HepG2 (cell line): Measurements from ENCODE around the gene JSRP1. TPM values are rescaled to one million over a fixed set of nuclear protein-coding genes. Genes with fewer than 3 reads are reported as not detected.

Source experiments
- ATAD3A ChIP-seq: sonication (generic); formaldehyde crosslinking; IDR thresholded peaks from 2 replicates; pipeline ENCODE4 v1.4.0; 2020; ENCODE audit warnings: missing genetic modification reagents
- CSRNP2 ChIP-seq: sonication (generic); formaldehyde crosslinking; conservative IDR thresholded peaks from 2 replicates; pipeline ENCODE4 v1.8.0; 2022; ENCODE audit warnings: low read depth, missing genetic modification reagents
- ETV5 ChIP-seq: IDR thresholded peaks from 2 replicates; pipeline ENCODE4 v1.6.1; 2018; ENCODE audit warnings: missing biosample characterization, missing genetic modification reagents, inconsistent platforms, borderline replicate concordance
- FIP1L1 ChIP-seq: fragments of 200-400 bp; formaldehyde crosslinking; IDR thresholded peaks from 2 replicates; pipeline ENCODE4 v1.6.1; 2018; ENCODE audit warnings: low read depth, mild to moderate bottlenecking, low read length, moderate library complexity, borderline replicate concordance; ENCODE audit not compliant: insufficient read depth
- HCFC1 ChIP-seq: fragments of 150-350 bp; IDR thresholded peaks from 2 replicates; pipeline ENCODE4 v1.6.1; 2014; ENCODE audit warnings: low read depth, low read length
- HNRNPLL ChIP-seq: fragments of 200-400 bp; formaldehyde crosslinking; IDR thresholded peaks from 2 replicates; pipeline ENCODE4 v1.6.1; 2017; ENCODE audit warnings: mild to moderate bottlenecking, low read depth, low read length; ENCODE audit not compliant: poor library complexity, severe bottlenecking
- IKZF1 ChIP-seq: fragments of 450-650 bp; IDR thresholded peaks from 2 replicates; pipeline ENCODE4 v1.7.1; 2016
- NFKBIZ ChIP-seq: IDR thresholded peaks from 2 replicates; pipeline ENCODE4 v1.6.1; 2018; ENCODE audit warnings: missing genetic modification reagents, missing compliant biosample characterization
- NR2C2 ChIP-seq: sonication (generic); formaldehyde crosslinking; IDR thresholded peaks from 2 replicates; pipeline ENCODE4 v1.4.0; 2020; ENCODE audit warnings: missing genetic modification reagents, mild to moderate bottlenecking, moderate library complexity, borderline replicate concordance
- RELA ChIP-seq: sonication (generic); formaldehyde crosslinking; IDR thresholded peaks from 2 replicates; pipeline ENCODE4 v1.4.0; 2020; ENCODE audit warnings: missing genetic modification reagents
- SKI ChIP-seq: fragments of 450-650 bp; IDR thresholded peaks from one replicate; pipeline ENCODE4 v1.6.1; 2018; ENCODE audit warnings: mild to moderate bottlenecking; ENCODE audit not compliant: partially characterized antibody
- SMAD3 ChIP-seq: sonication (generic); formaldehyde crosslinking; IDR thresholded peaks from 2 replicates; pipeline ENCODE4 v1.4.0; 2020; ENCODE audit warnings: missing genetic modification reagents
- SMC3 ChIP-seq: IDR thresholded peaks from 2 replicates; pipeline ENCODE4 v1.6.1; 2011; ENCODE audit warnings: low read length, improper control_type of control experiment
- SOX6 ChIP-seq, 2 experiments: fragments of 450-650 bp in 1 of 2; sonication (generic) in 1 of 2; formaldehyde crosslinking in 1 of 2; IDR thresholded peaks; 2 replicates each; pipeline versions ENCODE4 v1.4.0 to v1.6.1; 2017 to 2020; ENCODE audit warnings: antibody characterized with exemption in 1 of 2, mild to moderate bottlenecking in 1 of 2, missing genetic modification reagents in 1 of 2
- SP2 ChIP-seq: sonication (generic); formaldehyde crosslinking; IDR thresholded peaks from 2 replicates; pipeline ENCODE4 v1.5.1; 2020; ENCODE audit warnings: mild to moderate bottlenecking, missing genetic modification reagents
- STAG1 ChIP-seq: sonication (generic); formaldehyde crosslinking; IDR thresholded peaks from 2 replicates; pipeline ENCODE4 v1.4.0; 2020; ENCODE audit warnings: missing genetic modification reagents
- TBL1XR1 ChIP-seq: fragments of 150-350 bp; IDR thresholded peaks from 2 replicates; pipeline ENCODE4 v1.6.1; 2014; ENCODE audit warnings: borderline replicate concordance, low read length; ENCODE audit not compliant: partially characterized antibody
- UBTF ChIP-seq: sonication (generic); formaldehyde crosslinking; IDR thresholded peaks from 2 replicates; pipeline ENCODE4 v1.4.0; 2020; ENCODE audit warnings: mild to moderate bottlenecking, missing genetic modification reagents
- ZNF138 ChIP-seq: sonication (generic); formaldehyde crosslinking; IDR thresholded peaks from 2 replicates; pipeline ENCODE4 v1.5.0; 2020; ENCODE audit warnings: mild to moderate bottlenecking, low read depth, missing genetic modification reagents
- ZNF263 ChIP-seq: sonication (generic); formaldehyde crosslinking; IDR thresholded peaks from 2 replicates; pipeline ENCODE4 v1.4.0; 2020; ENCODE audit warnings: missing genetic modification reagents
- ZNF296 ChIP-seq: sonication (generic); formaldehyde crosslinking; conservative IDR thresholded peaks from 2 replicates; pipeline ENCODE4 v1.5.0; 2020; ENCODE audit warnings: mild to moderate bottlenecking, missing genetic modification reagents
- ZNF337 ChIP-seq: sonication (generic); formaldehyde crosslinking; IDR thresholded peaks from 2 replicates; pipeline ENCODE4 v1.5.1; 2020; ENCODE audit warnings: missing genetic modification reagents, low read depth, mild to moderate bottlenecking, borderline replicate concordance
- ZNF547 ChIP-seq: sonication (generic); formaldehyde crosslinking; IDR thresholded peaks from 2 replicates; pipeline ENCODE4 v1.5.1; 2020; ENCODE audit warnings: mild to moderate bottlenecking, missing genetic modification reagents
- ZNF652 ChIP-seq: IDR thresholded peaks from 2 replicates; pipeline ENCODE4 v1.6.1; 2016; ENCODE audit warnings: low read depth, borderline replicate concordance
- ZNF747 ChIP-seq: sonication (generic); formaldehyde crosslinking; IDR thresholded peaks from 2 replicates; pipeline ENCODE4 v1.8.1; 2023; ENCODE audit warnings: missing genetic modification reagents, mild to moderate bottlenecking, borderline replicate concordance
- ZNF788 ChIP-seq: sonication (generic); formaldehyde crosslinking; IDR thresholded peaks from 2 replicates; pipeline ENCODE4 v1.5.0; 2020; ENCODE audit warnings: mild to moderate bottlenecking, missing genetic modification reagents, borderline replicate concordance
- ZZZ3 ChIP-seq: sonication (generic); formaldehyde crosslinking; IDR thresholded peaks from 2 replicates; pipeline ENCODE4 v1.4.0; 2020; ENCODE audit warnings: missing genetic modification reagents, mild to moderate bottlenecking, borderline replicate concordance
- polyA plus RNA-seq, 8 experiments: library from polyadenylated mRNA; depleted of rRNA in 3 of 8; stranded (reverse) in 7 of 8; unstranded in 1 of 8; fragments of >200 nt; fragmentation: Illumina TruSeq in 4 of 8; extraction: Trizol in 4 of 8; gene quantifications; 2 replicates each; pipeline versions ENCODE4 v1.2.1 to v1.2.3, GENCODE V29; 2011 to 2016; ENCODE audit warnings: low read depth in 4 of 8, missing spikeins in 1 of 8, mixed read lengths in 1 of 8; ENCODE audit not compliant: insufficient read depth in 1 of 8
- total RNA-seq, 5 experiments: library from RNA; depleted of rRNA; stranded (reverse); fragments of >200 nt; fragmentation: Illumina TruSeq; extraction: Trizol; gene quantifications; 2 replicates each; pipeline ENCODE4 v1.2.3, GENCODE V29; 2016; ENCODE audit warnings: low read depth in 1 of 5

The JSRP1 gene
- total and polyA plus RNA-seq, 2 of the 13 experiments (the other 11 are each of a cell fraction or from before 2014, with no cell fraction given) = 0.16 to 0.38 TPM

GRCh38 chr19:2273356-2274184 lies 17.4 kb upstream of the JSRP1 start (continued):
- TF ChIP-seq SKI = peak; percentile 74
- TF ChIP-seq ZNF337 = no peak
- TF ChIP-seq ETV5 = peak; percentile 90
- TF ChIP-seq ZNF652 (CRISPR knock-in tag) = no peak
- TF ChIP-seq NR2C2 (CRISPR knock-in tag) = peak; percentile 99
- peak; percentile 42; the same call in 1 of the 2 replicates for TF ChIP-seq SP2 (CRISPR knock-in tag)
- peak; percentile 44 for TF ChIP-seq HNRNPLL
- peak; percentile 58; the same call in 1 of the 2 replicates for TF ChIP-seq ZNF788
- TF ChIP-seq NFKBIZ (CRISPR knock-in tag) = no peak
- TF ChIP-seq SMC3 = peak; percentile 41; the same call in 1 of the 2 replicates
- TF ChIP-seq FIP1L1 = peak; percentile 83; the same call in 1 of the 2 replicates
- TF ChIP-seq ZNF138 (CRISPR knock-in tag) = no peak
- peak; percentile 63 for TF ChIP-seq UBTF (CRISPR knock-in tag)
- no peak for TF ChIP-seq SOX6 (IDR thresholded peaks at IDR 0.05)
- TF ChIP-seq SOX6 (CRISPR knock-in tag; IDR thresholded peaks at IDR 0.05) = 0 out of 2 replicates have a peak, but pooled peaks have one; percentile 67
- peak; percentile 56; the same call in 1 of the 2 replicates for TF ChIP-seq ZNF747
- TF ChIP-seq IKZF1 = no peak
- 0 out of 2 replicates have a peak, but pooled peaks have one; percentile 67 for TF ChIP-seq RELA (CRISPR knock-in tag)
- peak; percentile 71 for TF ChIP-seq HCFC1
- peak; percentile 38; the same call in 1 of the 2 replicates for TF ChIP-seq SMAD3
- 0 out of 2 replicates have a peak, but pooled peaks have one; percentile 43 for TF ChIP-seq ZNF296 (CRISPR knock-in tag)
- peak; percentile 39; the same call in 1 of the 2 replicates for TF ChIP-seq ZNF547 (CRISPR knock-in tag)
- TF ChIP-seq TBL1XR1 = no peak
- no peak for TF ChIP-seq CSRNP2 (CRISPR knock-in tag)
- peak; percentile 80 for TF ChIP-seq ZNF263 (CRISPR knock-in tag)
- peak; percentile 62 for TF ChIP-seq STAG1 (CRISPR knock-in tag)
- no peak for TF ChIP-seq ATAD3A (CRISPR knock-in tag)
- no peak for TF ChIP-seq ZZZ3 (CRISPR knock-in tag)
